Nephron (organoid): ENCODE results near the gene ARHGEF37.
"Not testable (repeated sequence)": the region's sequence is repeated elsewhere in the genome, so short reads cannot be mapped to it uniquely, and the experiment has no call there.

ENCODE experiments used
- H3K27ac Mint-ChIP-seq, 3 experiments: 2 replicates each; pipeline ENCODE4 v1.8.0; 2020; ENCODE audit warnings: mixed read lengths in 3 of 3, mild to moderate bottlenecking in 2 of 3, moderate library complexity in 1 of 3
- H3K27me3 Mint-ChIP-seq: 2 replicates; pipeline ENCODE4 v1.8.0; 2021; ENCODE audit warnings: low read depth, mild to moderate bottlenecking, moderate library complexity, mixed read lengths
- H3K36me3 Mint-ChIP-seq: 2 replicates; pipeline ENCODE4 v1.8.0; 2020; ENCODE audit warnings: low read depth, mixed read lengths
- H3K4me1 Mint-ChIP-seq: 2 replicates; pipeline ENCODE4 v1.8.0; 2020; ENCODE audit warnings: mixed read lengths
- H3K4me3 Mint-ChIP-seq, 3 experiments: 2 replicates each; pipeline ENCODE4 v1.8.0; 2020; ENCODE audit warnings: mild to moderate bottlenecking in 3 of 3, mixed read lengths in 3 of 3, moderate library complexity in 2 of 3
- H3K9me3 Mint-ChIP-seq: 2 replicates; pipeline ENCODE4 v1.8.0; 2020; ENCODE audit warnings: mixed read lengths
- CTCF ChIP-seq, 3 experiments: fragments of 200-600 bp; sonication (generic); IDR thresholded peaks; one replicate each; pipeline ENCODE4 v1.5.0; 2021; ENCODE audit warnings: antibody characterized with exemption in 3 of 3; ENCODE audit not compliant: unreplicated experiment in 3 of 3

The ARHGEF37 gene

GRCh38 chr5:149588936-149589335 lies 7.6 kb downstream of the ARHGEF37 start:
- TF ChIP-seq CTCF (IDR thresholded peaks at IDR 0.05; ENCODE audit: unreplicated experiment in 3 of 3) = no peak
- Mint-ChIP-seq H3K36me3 (no peaks in the 10 kb centered on the region), H3K9me3 (no peaks in the 10 kb centered on the region), H3K27ac (no peak overlapping the region), H3K27me3 (no peaks in the 10 kb centered on the region), H3K4me3 (no peak overlapping the region), H3K4me1 (peaks cover 15% of the 10 kb centered on the region)

- Mint-ChIP-seq H3K4me1 (no peaks in the 10 kb centered on the region), H3K27me3 (peaks cover 3% of the 10 kb centered on the region), H3K9me3 (no peaks in the 10 kb centered on the region), H3K27ac (no peak overlapping the region), H3K36me3 (no peaks in the 10 kb centered on the region), H3K4me3 (no peak overlapping the region)
- no peak for TF ChIP-seq CTCF (IDR thresholded peaks at IDR 0.05; ENCODE audit: unreplicated experiment in 3 of 3)
These were observed 12.1 kb downstream of the ARHGEF37 start for GRCh38 chr5:149593370-149593769.

- no peak for TF ChIP-seq CTCF (IDR thresholded peaks at IDR 0.05; ENCODE audit: unreplicated experiment in 3 of 3)
- Mint-ChIP-seq H3K4me3 (no peak overlapping the region), H3K27ac (no peak overlapping the region), H3K9me3 (no peaks in the 10 kb centered on the region), H3K36me3 (no peaks in the 10 kb centered on the region), H3K27me3 (peaks cover 3% of the 10 kb centered on the region), H3K4me1 (no peaks in the 10 kb centered on the region)
These were observed 13.1 kb downstream of the ARHGEF37 start for GRCh38 chr5:149594206-149594895.

- H3K27me3 Mint-ChIP-seq, H3K27ac Mint-ChIP-seq, H3K36me3 Mint-ChIP-seq, H3K4me3 Mint-ChIP-seq, H3K9me3 Mint-ChIP-seq, H3K4me1 Mint-ChIP-seq: not testable (repeated sequence)
These were observed 13.8 kb downstream of the ARHGEF37 start for GRCh38 chr5:149595105-149595504.

- no peaks in the 10 kb centered on the region for H3K36me3 Mint-ChIP-seq
- no peaks in the 10 kb centered on the region for H3K4me1 Mint-ChIP-seq
- peak overlapping the region in 1 of 3 experiments; percentile 7 for H3K27ac Mint-ChIP-seq
- no peak overlapping the region for H3K4me3 Mint-ChIP-seq
- peaks cover 3% of the 10 kb centered on the region for H3K27me3 Mint-ChIP-seq
- H3K9me3 Mint-ChIP-seq = no peaks in the 10 kb centered on the region
- TF ChIP-seq CTCF (IDR thresholded peaks at IDR 0.05; ENCODE audit: unreplicated experiment in 3 of 3) = no peak
These were observed 15.4 kb downstream of the ARHGEF37 start for GRCh38 chr5:149596712-149597111.

- H3K4me3 Mint-ChIP-seq = no peak overlapping the region
- no peaks in the 10 kb centered on the region for H3K9me3 Mint-ChIP-seq
- H3K27ac Mint-ChIP-seq = no peak overlapping the region
- peaks cover 3% of the 10 kb centered on the region for H3K27me3 Mint-ChIP-seq
- no peaks in the 10 kb centered on the region for H3K4me1 Mint-ChIP-seq
- no peaks in the 10 kb centered on the region for H3K36me3 Mint-ChIP-seq
- TF ChIP-seq CTCF (IDR thresholded peaks at IDR 0.05; ENCODE audit: unreplicated experiment in 3 of 3) = no peak
These were observed 16.3 kb downstream of the ARHGEF37 start for GRCh38 chr5:149597618-149598017.

GRCh38 chr5:149598234-149598633 lies 16.9 kb downstream of the ARHGEF37 start:
- not testable (repeated sequence) for H3K27ac Mint-ChIP-seq, H3K4me1 Mint-ChIP-seq, H3K36me3 Mint-ChIP-seq, H3K9me3 Mint-ChIP-seq, H3K4me3 Mint-ChIP-seq, H3K27me3 Mint-ChIP-seq
